AG10803 (cell line): ENCODE data around the gene RNF2.

ENCODE experiments used
- DNase-seq: peaks from one replicate; pipeline ENCODE4 v3.0.0; 2010; ENCODE audit warnings: low read depth
- H3K4me3 ChIP-seq: 2 replicates; pipeline ENCODE4 v1.5.1; 2011; ENCODE audit warnings: mild to moderate bottlenecking, low read length, control low read depth
- CTCF ChIP-seq: conservative IDR thresholded peaks from 2 replicates; pipeline ENCODE4 v1.5.1; 2011; ENCODE audit warnings: mild to moderate bottlenecking, low read length, control low read depth, inconsistent platforms

The RNF2 gene

GRCh38 chr1:185040408-185040735 is 5.0 kb upstream of the RNF2 start:
- H3K4me3 ChIP-seq = no peak overlapping the region
- no peak for DNase-seq
- TF ChIP-seq CTCF = no peak

- no peak overlapping the region for H3K4me3 ChIP-seq
- no peak for DNase-seq
- TF ChIP-seq CTCF = no peak
Measured at GRCh38 chr1:185041742-185042141, 3.6 kb upstream of the RNF2 start.

GRCh38 chr1:185042737-185043136 is 2.6 kb upstream of the RNF2 start:
- no peak for TF ChIP-seq CTCF
- DNase-seq = no peak
- no peak overlapping the region for H3K4me3 ChIP-seq

GRCh38 chr1:185044387-185044786 is 971 bp upstream of the RNF2 start:
- TF ChIP-seq CTCF = no peak
- H3K4me3 ChIP-seq = no peak overlapping the region
- no peak for DNase-seq

- DNase-seq = peak; percentile 17
- peak overlapping the region; percentile 82 for H3K4me3 ChIP-seq
- no peak for TF ChIP-seq CTCF
Measured at GRCh38 chr1:185045814-185046492, 595 bp downstream of the RNF2 start.

GRCh38 chr1:185046668-185047067 is 1.3 kb downstream of the RNF2 start:
- DNase-seq = no peak
- H3K4me3 ChIP-seq = peak overlapping the region; percentile 82
- no peak for TF ChIP-seq CTCF

GRCh38 chr1:185049670-185050069 is 4.3 kb downstream of the RNF2 start:
- no peak for DNase-seq
- H3K4me3 ChIP-seq = no peak overlapping the region
- TF ChIP-seq CTCF = no peak
